Left ventricle myocardium inferior (tissue), 1 donor: ENCODE measurements around the gene C5orf46. TPM values are rescaled to one million over a fixed set of nuclear protein-coding genes. Genes with fewer than 3 reads are reported as not detected.

Experiments
- DNase-seq: peaks from one replicate; pipeline ENCODE4 v3.0.0-alpha.2; 2020
- H3K27ac ChIP-seq: fragments of 200-600 bp; replicated peaks from 2 replicates; pipeline ENCODE4 v1.8.0; 2021
- H3K27me3 ChIP-seq: fragments of 200-600 bp; 2 replicates; pipeline ENCODE4 v1.8.0; 2021; ENCODE audit warnings: low read depth
- H3K36me3 ChIP-seq: fragments of 200-600 bp; 2 replicates; pipeline ENCODE4 v1.8.0; 2021
- H3K4me1 ChIP-seq: fragments of 200-600 bp; 2 replicates; pipeline ENCODE4 v1.8.0; 2021
- H3K4me3 ChIP-seq: fragments of 200-600 bp; 2 replicates; pipeline ENCODE4 v1.8.0; 2021; ENCODE audit warnings: mild to moderate bottlenecking, moderate library complexity
- H3K9me3 ChIP-seq: fragments of 200-600 bp; replicated peaks from 2 replicates; pipeline ENCODE4 v1.8.0; 2021
- CTCF ChIP-seq: fragments of 200-600 bp; IDR thresholded peaks from 2 replicates; pipeline ENCODE4 v1.8.0; 2021; ENCODE audit warnings: antibody characterized with exemption, mild to moderate bottlenecking, borderline replicate concordance
- intact Hi-C: fragments of 100-400 bp; cut with micrococcal nuclease; formaldehyde crosslinking; loops from one replicate; pipeline ENCODE4 v1.11.0; 2022
- total RNA-seq: library from RNA; stranded (reverse); fragmentation: NEBNext Ultra II Directional; extraction: Animal tissue kit (Norgen Biotek cat#: 25700); gene quantifications from one replicate; pipeline ENCODE4 v1.2.1, GENCODE V29; 2021
- donor health status: DM: no; HTN: yes; CAD: no; lungs with severe emphysema.

The C5orf46 gene
- total RNA-seq, 1 donor from 2014 or later: 12.0 TPM

DNA sequence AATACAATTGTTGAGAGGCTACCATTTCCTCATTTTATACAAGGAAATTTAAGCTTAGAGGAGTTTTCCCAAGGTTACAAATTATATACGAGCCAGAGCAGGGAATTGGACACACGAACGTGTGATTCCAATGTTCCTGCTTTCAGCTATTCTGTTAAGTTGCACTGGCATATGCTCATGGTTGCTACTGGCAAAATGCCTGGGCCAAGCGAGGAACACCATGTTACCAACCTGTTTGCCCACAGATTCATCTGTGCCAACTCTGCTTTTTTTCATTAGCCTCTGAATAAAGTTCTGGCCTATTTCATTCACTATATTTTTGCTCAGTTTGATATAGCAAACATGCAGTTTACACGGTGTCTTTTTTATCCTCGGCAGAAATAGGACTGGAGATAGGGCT, 5.1 kb upstream of the C5orf46 start:
- peak; percentile 56 for DNase-seq
- no peaks in the 10 kb centered on the region for H3K9me3 ChIP-seq
- peak overlapping the region; percentile 81 for H3K27ac ChIP-seq
- no peak for TF ChIP-seq CTCF
- H3K4me1 ChIP-seq: peaks cover 32% of the 10 kb centered on the region
- H3K4me3 ChIP-seq: no peak overlapping the region
- no peaks in the 10 kb centered on the region for H3K36me3 ChIP-seq
- intact Hi-C loops: no loop called here
- H3K27me3 ChIP-seq: no peaks in the 10 kb centered on the region

DNA sequence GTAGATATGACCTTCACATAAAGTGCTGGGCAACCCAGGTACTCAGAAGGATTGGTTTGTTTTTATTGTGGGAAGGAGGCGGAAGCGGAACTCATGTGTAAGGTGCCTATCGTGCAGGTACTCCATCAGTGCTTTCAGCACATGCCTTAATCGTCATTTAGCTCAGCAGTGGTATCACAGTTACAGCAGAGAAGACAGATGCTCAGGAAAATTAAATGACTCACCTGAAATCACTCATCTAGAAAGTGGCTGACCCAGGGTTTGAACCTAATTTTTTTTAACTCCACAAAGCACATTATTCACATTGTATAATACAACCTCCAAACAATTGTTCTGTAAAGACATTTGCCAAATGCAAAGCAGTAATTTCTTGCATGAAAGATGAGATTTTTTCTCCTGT, 2.2 kb downstream of the C5orf46 start:
- no peak for DNase-seq
- intact Hi-C loops: no loop called here
- H3K9me3 ChIP-seq: no peaks in the 10 kb centered on the region
- H3K36me3 ChIP-seq: no peaks in the 10 kb centered on the region
- TF ChIP-seq CTCF: no peak
- H3K27ac ChIP-seq: no peak overlapping the region
- H3K4me3 ChIP-seq: no peak overlapping the region
- H3K4me1 ChIP-seq: peaks cover 11% of the 10 kb centered on the region
- no peaks in the 10 kb centered on the region for H3K27me3 ChIP-seq

GRCh38 chr5:147902609-147903115, 3.7 kb downstream of the C5orf46 start:
- no peak overlapping the region for H3K4me3 ChIP-seq
- intact Hi-C loops: no loop called here
- H3K9me3 ChIP-seq: no peaks in the 10 kb centered on the region
- H3K4me1 ChIP-seq: peaks cover 11% of the 10 kb centered on the region
- no peaks in the 10 kb centered on the region for H3K27me3 ChIP-seq
- no peak for TF ChIP-seq CTCF
- no peaks in the 10 kb centered on the region for H3K36me3 ChIP-seq
- no peak for DNase-seq
- H3K27ac ChIP-seq: no peak overlapping the region

DNA sequence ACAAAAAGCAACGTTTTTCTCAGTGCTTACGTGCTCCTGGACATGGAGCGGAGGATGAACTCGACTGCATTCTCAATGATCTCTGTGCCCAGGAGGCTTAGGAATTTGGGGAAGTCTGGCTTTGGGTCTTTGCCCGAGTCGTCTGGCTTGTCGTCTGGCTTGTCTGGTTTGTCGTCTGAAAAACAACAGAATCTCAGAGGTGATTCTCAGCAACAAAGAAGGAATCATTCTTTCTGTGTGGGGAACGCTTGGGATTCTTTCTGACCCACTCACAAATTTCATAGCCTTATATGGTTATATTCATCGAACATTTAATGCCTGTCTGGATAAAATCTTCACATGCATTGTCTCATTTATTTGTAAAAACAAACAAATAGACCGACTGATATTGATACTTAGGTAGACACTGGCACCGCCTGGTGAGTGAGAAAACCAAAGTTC, 4.7 kb downstream of the C5orf46 start:
- Histone ChIP-seq H3K27ac (no peak overlapping the region), H3K27me3 (no peaks in the 10 kb centered on the region), H3K4me3 (no peak overlapping the region), H3K36me3 (no peaks in the 10 kb centered on the region), H3K9me3 (no peaks in the 10 kb centered on the region), H3K4me1 (peaks cover 9% of the 10 kb centered on the region)
- intact Hi-C loops: no loop called here
- no peak for TF ChIP-seq CTCF
- no peak for DNase-seq

DNA sequence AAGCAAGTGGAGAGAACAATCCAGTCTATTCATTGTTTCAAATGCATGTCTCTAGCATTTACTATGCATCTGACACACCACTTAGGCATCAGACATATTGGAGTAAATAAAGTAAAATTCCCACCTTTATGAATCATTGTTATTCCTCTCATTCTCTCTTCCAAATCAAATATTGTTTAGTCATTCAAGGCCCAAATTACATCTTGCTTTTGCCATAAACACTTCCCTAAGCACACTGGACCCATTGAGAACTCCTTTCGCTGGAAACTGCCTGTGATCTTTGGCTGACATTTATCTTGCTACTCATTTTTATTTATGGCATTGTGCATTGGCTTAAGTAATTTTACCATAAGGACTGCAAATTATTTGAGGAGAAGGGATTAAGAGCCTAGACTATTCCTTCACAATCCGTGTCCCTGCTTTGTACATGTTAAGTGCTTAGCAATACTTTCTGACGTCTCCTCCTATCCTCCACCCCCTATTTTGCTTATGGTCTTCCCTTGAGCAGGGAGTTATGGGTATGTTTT, 7.4 kb downstream of the C5orf46 start:
- H3K36me3 ChIP-seq: no peaks in the 10 kb centered on the region
- TF ChIP-seq CTCF: no peak
- H3K27me3 ChIP-seq: no peaks in the 10 kb centered on the region
- peaks cover 3% of the 10 kb centered on the region for H3K4me1 ChIP-seq
- no peaks in the 10 kb centered on the region for H3K9me3 ChIP-seq
- DNase-seq: no peak
- H3K27ac ChIP-seq: no peak overlapping the region
- intact Hi-C loops: no loop called here
- no peak overlapping the region for H3K4me3 ChIP-seq
